OCI-LY7 (cell line): ENCODE results near the gene PRKAG2. TPM values are rescaled to one million over a fixed set of nuclear protein-coding genes. Genes with fewer than 3 reads are reported as not detected.

Experiments
- BruUV-seq: library from RNA; stranded (reverse); fragments of 400-500 nt; replicated peaks from 2 replicates; lab custom pipeline; 2021; lab: Mats Ljungman, UMichigan
- CTCF ChIA-PET: fragments of 300-600 bp; sonication (Branson Sonifier 250); formaldehyde crosslinking; loops from one replicate; lab custom pipeline; 2022; ENCODE audit warnings: antibody characterized with exemption; ENCODE audit not compliant: unreplicated experiment; lab: Charles Lee
- POLR2A ChIA-PET: fragments of 300-600 bp; sonication (Branson Sonifier 250); formaldehyde crosslinking; loops from one replicate; lab custom pipeline; 2022; ENCODE audit warnings: antibody characterized with exemption; lab: Charles Lee
- DNase-seq: peaks from one replicate; pipeline ENCODE4 v3.0.0-alpha.2; 2015; ENCODE audit warnings: low spot score
- H2AFZ ChIP-seq: fragments of 200-600 bp; sonication (generic), shearing (Covaris generic); 2 replicates; pipeline ENCODE4 v1.6.1; 2014; ENCODE audit warnings: mild to moderate bottlenecking, antibody characterized with exemption, low read length, moderate library complexity
- H3K27ac ChIP-seq: fragments of 200-600 bp; sonication (generic); 2 replicates; pipeline ENCODE4 v1.5.1; 2014; ENCODE audit warnings: mixed run types, low read depth, mild to moderate bottlenecking, moderate library complexity, low read length, inconsistent platforms; ENCODE audit not compliant: poor library complexity, severe bottlenecking
- H3K36me3 ChIP-seq: fragments of 200-600 bp; sonication (generic); 2 replicates; pipeline ENCODE4 v1.6.1; 2014; ENCODE audit warnings: mild to moderate bottlenecking, antibody characterized with exemption, low read length, moderate library complexity, mixed read lengths; ENCODE audit not compliant: insufficient read depth
- H3K4me1 ChIP-seq: fragments of 200-600 bp; sonication (generic); 2 replicates; pipeline ENCODE4 v1.5.1; 2014; ENCODE audit warnings: mild to moderate bottlenecking, low read length; ENCODE audit not compliant: insufficient read depth, poor library complexity, severe bottlenecking
- H3K4me2 ChIP-seq: fragments of 200-600 bp; sonication (generic); 2 replicates; pipeline ENCODE4 v1.6.1; 2014; ENCODE audit warnings: mild to moderate bottlenecking, low read length
- H3K4me3 ChIP-seq: fragments of 200-600 bp; sonication (generic); 2 replicates; pipeline ENCODE4 v1.5.1; 2014; ENCODE audit warnings: mild to moderate bottlenecking, low read depth, low read length; ENCODE audit not compliant: poor library complexity, severe bottlenecking
- H3K79me2 ChIP-seq: fragments of 200-600 bp; sonication (generic); 2 replicates; pipeline ENCODE4 v1.6.1; 2016; ENCODE audit warnings: low read depth, mild to moderate bottlenecking, low read length, moderate library complexity, mixed read lengths; ENCODE audit not compliant: insufficient read depth
- H3K9me2 ChIP-seq: fragments of 200-600 bp; sonication (generic); 2 replicates; pipeline ENCODE4 v1.6.1; 2016; ENCODE audit warnings: mild to moderate bottlenecking, low read length, mixed read lengths; ENCODE audit not compliant: insufficient read depth
- H3K9me3 ChIP-seq: fragments of 200-600 bp; sonication (generic); 2 replicates; pipeline ENCODE4 v1.6.1; 2014; ENCODE audit warnings: mild to moderate bottlenecking, mixed run types, low read length, mixed read lengths
- H4K20me1 ChIP-seq: fragments of 200-600 bp; sonication (generic); 2 replicates; pipeline ENCODE4 v1.6.1; 2014; ENCODE audit warnings: mild to moderate bottlenecking, antibody characterized with exemption, low read length, moderate library complexity, mixed read lengths; ENCODE audit not compliant: insufficient read depth
- EZH2phosphoT487 ChIP-seq: fragments of 200-600 bp; sonication (generic); IDR thresholded peaks from 2 replicates; pipeline ENCODE4 v1.6.1; 2018; ENCODE audit warnings: low read depth, borderline replicate concordance, mild to moderate bottlenecking, mixed run types, antibody characterized with exemption, low read length, moderate library complexity, mixed read lengths
- intact Hi-C: fragments of 100-400 bp; cut with micrococcal nuclease; formaldehyde crosslinking; loops from one replicate; pipeline ENCODE4 v1.10.0; 2022; ENCODE audit not compliant: unreplicated experiment
- total RNA-seq, 2 experiments: library from RNA; depleted of rRNA in 1 of 2; stranded (reverse); fragments of >200 nt in 1 of 2; shearing (Covaris generic) in 1 of 2; gene quantifications; 2 replicates each; pipeline ENCODE4 v1.2.3, GENCODE V29; 2014 to 2022
- TF ChIP-seq, protein P1 (sequence below): fragments of 200-600 bp; sonication (generic); conservative IDR thresholded peaks from 2 replicates; pipeline ENCODE4 v1.5.1; 2014; ENCODE audit warnings: mild to moderate bottlenecking, antibody characterized with exemption, low read length, moderate library complexity, mixed read lengths

Gene PRKAG2
- total RNA-seq, 2 experiments from 2014 or later = 1.2 to 5.1 TPM

DNA sequence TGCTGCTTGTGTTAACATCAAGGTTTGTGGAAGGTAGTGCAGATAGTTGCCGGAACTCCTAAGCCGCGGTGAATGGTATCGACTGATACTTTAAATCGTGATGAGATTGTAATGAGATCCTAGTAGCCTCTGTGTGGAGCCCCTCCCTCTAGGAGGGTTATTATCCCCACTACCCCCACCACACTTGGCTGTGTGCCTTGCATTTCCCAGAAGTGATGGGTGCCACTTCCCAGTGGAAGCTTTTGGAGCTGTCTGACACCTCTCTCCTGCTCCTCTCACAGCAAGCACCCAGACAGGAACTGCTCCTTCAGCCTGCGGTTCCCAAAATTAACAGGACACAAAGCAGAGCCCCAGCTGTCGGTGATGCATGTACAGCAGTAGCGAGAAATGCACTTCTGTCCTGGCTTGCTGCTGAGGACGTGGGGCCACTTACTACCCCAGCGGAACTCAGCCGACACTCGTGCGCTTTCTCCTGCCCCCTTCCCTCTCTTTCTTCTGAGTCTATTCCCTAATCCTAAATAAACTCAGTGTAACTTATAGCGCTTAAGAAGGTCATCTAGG, 52.5 kb downstream of the PRKAG2 start:
- BruUV-seq = no TSS peak
- no peak for DNase-seq
- no peak overlapping the region for H3K4me2 ChIP-seq
- ChIA-PET POLR2A (interaction anchor here (0.8 kb wide), 1 partner anchor 140 kb away, joined by 3 read pairs; no protein-coding TSS in a partner anchor), CTCF (no interaction called here)
- no peaks in the 10 kb centered on the region for H3K9me2 ChIP-seq
- no peak overlapping the region for H2AFZ ChIP-seq
- TF ChIP-seq EZH2phosphoT487 = no peak
- TF ChIP-seq, protein P1, sequence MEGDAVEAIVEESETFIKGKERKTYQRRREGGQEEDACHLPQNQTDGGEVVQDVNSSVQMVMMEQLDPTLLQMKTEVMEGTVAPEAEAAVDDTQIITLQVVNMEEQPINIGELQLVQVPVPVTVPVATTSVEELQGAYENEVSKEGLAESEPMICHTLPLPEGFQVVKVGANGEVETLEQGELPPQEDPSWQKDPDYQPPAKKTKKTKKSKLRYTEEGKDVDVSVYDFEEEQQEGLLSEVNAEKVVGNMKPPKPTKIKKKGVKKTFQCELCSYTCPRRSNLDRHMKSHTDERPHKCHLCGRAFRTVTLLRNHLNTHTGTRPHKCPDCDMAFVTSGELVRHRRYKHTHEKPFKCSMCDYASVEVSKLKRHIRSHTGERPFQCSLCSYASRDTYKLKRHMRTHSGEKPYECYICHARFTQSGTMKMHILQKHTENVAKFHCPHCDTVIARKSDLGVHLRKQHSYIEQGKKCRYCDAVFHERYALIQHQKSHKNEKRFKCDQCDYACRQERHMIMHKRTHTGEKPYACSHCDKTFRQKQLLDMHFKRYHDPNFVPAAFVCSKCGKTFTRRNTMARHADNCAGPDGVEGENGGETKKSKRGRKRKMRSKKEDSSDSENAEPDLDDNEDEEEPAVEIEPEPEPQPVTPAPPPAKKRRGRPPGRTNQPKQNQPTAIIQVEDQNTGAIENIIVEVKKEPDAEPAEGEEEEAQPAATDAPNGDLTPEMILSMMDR = no peak
- no peaks in the 10 kb centered on the region for H3K9me3 ChIP-seq
- intact Hi-C loops = no loop called here
- H3K27ac ChIP-seq = no peak overlapping the region
- H3K4me3 ChIP-seq = no peak overlapping the region
- H3K4me1 ChIP-seq = no peaks in the 10 kb centered on the region
- H3K79me2 ChIP-seq = no peaks in the 10 kb centered on the region
- no peaks in the 10 kb centered on the region for H3K36me3 ChIP-seq
- H4K20me1 ChIP-seq = no peaks in the 10 kb centered on the region

DNA sequence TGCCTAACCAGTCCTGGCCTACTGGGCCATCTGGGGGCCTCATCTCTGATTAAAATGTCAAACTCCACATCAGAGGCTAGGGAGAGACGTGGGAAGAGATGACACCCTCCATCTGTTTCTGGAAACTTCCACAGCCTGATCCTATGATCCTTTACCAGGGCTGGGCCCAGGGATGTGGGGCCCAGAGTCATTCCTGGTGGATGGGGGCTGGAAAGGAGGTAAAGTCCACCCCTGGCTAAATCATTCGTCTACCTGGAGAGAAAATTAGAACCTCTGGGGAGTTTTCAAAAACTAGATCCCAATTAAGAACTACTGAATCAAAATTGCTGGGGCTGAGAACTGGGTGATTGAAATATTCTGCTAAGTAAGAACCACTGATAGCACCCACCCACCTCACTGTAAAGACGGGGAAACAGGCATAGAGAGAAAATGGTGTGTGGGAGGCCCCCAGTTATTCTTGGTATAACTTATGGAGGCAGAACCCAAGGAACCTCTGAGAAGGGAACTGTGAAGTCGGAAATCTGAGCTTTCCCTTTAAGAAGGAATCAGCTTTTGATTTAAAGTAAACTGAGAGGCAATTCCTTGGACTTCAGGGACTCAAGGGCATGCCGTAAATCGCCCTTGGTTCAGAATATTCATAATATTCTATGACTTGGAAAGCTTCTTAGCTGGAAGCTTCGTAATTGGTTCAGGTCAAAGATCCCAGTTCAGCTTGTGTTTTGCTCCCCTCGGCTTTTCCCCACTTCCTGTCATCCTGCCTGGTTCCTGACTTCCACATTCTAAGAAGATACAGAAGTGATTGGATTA, 53.1 kb downstream of the PRKAG2 start:
- BruUV-seq = no TSS peak
- Histone ChIP-seq H4K20me1 (no peaks in the 10 kb centered on the region), H3K4me1 (no peaks in the 10 kb centered on the region), H3K9me3 (no peaks in the 10 kb centered on the region), H3K9me2 (no peaks in the 10 kb centered on the region), H2AFZ (no peak overlapping the region), H3K27ac (no peak overlapping the region), H3K4me3 (no peak overlapping the region), H3K4me2 (no peak overlapping the region), H3K36me3 (no peaks in the 10 kb centered on the region), H3K79me2 (no peaks in the 10 kb centered on the region)
- TF ChIP-seq EZH2phosphoT487 = no peak
- TF ChIP-seq, protein P1 = no peak
- CTCF ChIA-PET = no interaction called here
- intact Hi-C loops = no loop called here
- no peak for DNase-seq
- POLR2A ChIA-PET = interaction anchor here (0.6 to 0.8 kb wide), 2 partner anchors 51 to 140 kb away, joined by 3 to 4 read pairs; no protein-coding TSS in a partner anchor
